GM12892 (cell line): ENCODE results near the gene ARPC5L.

Source experiments
- POLR2A ChIP-seq: IDR thresholded peaks from 2 replicates; pipeline ENCODE4 v1.6.1; 2011; ENCODE audit warnings: low read depth, low read length, control low read depth
- POLR2AphosphoS5 ChIP-seq: IDR thresholded peaks from 2 replicates; pipeline ENCODE4 v1.6.1; 2011; ENCODE audit warnings: low read depth, low read length, control low read depth
- TAF1 ChIP-seq: IDR thresholded peaks from 2 replicates; pipeline ENCODE4 v1.6.1; 2011; ENCODE audit warnings: low read depth, mild to moderate bottlenecking, control low read depth, low read length, borderline replicate concordance

DNA sequence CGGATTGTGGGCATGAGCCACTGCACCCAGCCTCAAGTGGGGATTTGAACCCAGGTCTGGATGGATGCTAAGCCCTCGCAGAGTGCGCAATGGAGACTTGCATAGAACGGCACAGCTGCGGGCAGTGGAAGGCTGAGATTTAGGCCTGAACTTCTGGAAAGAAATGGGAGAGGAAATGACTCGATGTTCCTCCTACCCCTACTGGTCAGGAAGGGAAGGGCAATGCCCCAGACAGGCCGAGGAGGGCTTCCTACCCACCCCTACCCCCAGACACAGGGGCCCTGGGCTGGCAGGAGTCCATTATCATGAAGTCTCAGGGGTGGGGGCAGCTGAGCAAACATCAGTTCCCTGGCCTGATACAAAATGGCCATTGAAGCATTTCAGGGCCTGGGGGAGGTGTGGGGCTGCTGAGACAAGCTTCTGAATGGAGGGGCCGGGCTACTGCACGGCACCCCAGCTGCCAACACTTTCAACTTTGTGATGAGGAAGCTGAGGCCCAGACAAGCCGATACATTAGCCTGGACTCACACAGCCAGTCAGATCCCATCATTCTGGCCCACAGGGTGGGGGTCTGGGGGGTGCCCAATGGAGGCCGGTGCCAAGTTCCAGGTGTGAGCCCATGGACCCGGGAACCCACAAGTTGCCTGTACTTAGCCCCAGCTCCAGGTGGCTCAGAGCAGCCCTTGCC, 22.2 kb upstream of the ARPC5L start:
- no peak for TF ChIP-seq POLR2AphosphoS5
- TF ChIP-seq POLR2A, result no peak
- no peak for TF ChIP-seq TAF1
